ENCODE results near the gene UBA1.

UBA1 gene

GRCh38 chrX:47212381-47213293 is 19.0 kb downstream of the UBA1 start:
- no peak for DNase-seq (ENCODE audit: low read depth in 3 of 3)

- no peak for DNase-seq (ENCODE audit: low read depth in 3 of 3)
These were observed 20.9 kb downstream of the UBA1 start for GRCh38 chrX:47214435-47215077.

GRCh38 chrX:47215291-47215900 is 21.8 kb downstream of the UBA1 start:
- no peak for DNase-seq (ENCODE audit: low read depth in 3 of 3)

- no peak for DNase-seq (ENCODE audit: low read depth in 3 of 3)
These were observed 22.8 kb downstream of the UBA1 start for GRCh38 chrX:47216393-47216925.

GRCh38 chrX:47217121-47217851 is 23.7 kb downstream of the UBA1 start:
- no peak for DNase-seq (ENCODE audit: low read depth in 3 of 3)

- peak; percentile 79 to 89 (median 88) for DNase-seq (ENCODE audit: low read depth in 3 of 3)
These were observed 24.2 kb downstream of the UBA1 start for GRCh38 chrX:47217852-47218279.

GRCh38 chrX:47218280-47218919 is 24.8 kb downstream of the UBA1 start, which contains the start of gene CDK16:
Gene CDK16 (plus strand): TSS chrX:47218681. CDS start chrX:47223558, 4,877 bp downstream.
- DNase-seq (ENCODE audit: low read depth in 3 of 3), result peak; percentile 40 to 52 (median 47)

GRCh38 chrX:47218920-47219815 is 25.5 kb downstream of the UBA1 start:
- peak in 1 of 3 experiments; percentile 19 for DNase-seq (ENCODE audit: low read depth in 3 of 3)

GRCh38 chrX:47221756-47222155 is 28.1 kb downstream of the UBA1 start:
- no peak for DNase-seq (ENCODE audit: low read depth in 3 of 3)

GRCh38 chrX:47222751-47223350 is 29.2 kb downstream of the UBA1 start:
- no peak for DNase-seq (ENCODE audit: low read depth in 3 of 3)

GRCh38 chrX:47223476-47224250 is 30.0 kb downstream of the UBA1 start:
- no peak for DNase-seq (ENCODE audit: low read depth in 3 of 3)

- DNase-seq (ENCODE audit: low read depth in 3 of 3), result no peak
These were observed 30.8 kb downstream of the UBA1 start for GRCh38 chrX:47224266-47224895.

- no peak for DNase-seq (ENCODE audit: low read depth in 3 of 3)
These were observed 31.3 kb downstream of the UBA1 start for GRCh38 chrX:47224896-47225290.

GRCh38 chrX:47226071-47226470 is 32.4 kb downstream of the UBA1 start:
- DNase-seq (ENCODE audit: low read depth in 3 of 3), result no peak

- DNase-seq (ENCODE audit: low read depth in 3 of 3), result no peak
These were observed 33.1 kb downstream of the UBA1 start for GRCh38 chrX:47226531-47227333.

- DNase-seq (ENCODE audit: low read depth in 3 of 3), result no peak
These were observed 33.6 kb downstream of the UBA1 start for GRCh38 chrX:47227334-47227583.

GRCh38 chrX:47228550-47229270 is 35.1 kb downstream of the UBA1 start:
- DNase-seq (ENCODE audit: low read depth in 3 of 3), result no peak

All from stimulated activated CD4-positive, alpha-beta T cell treated with anti-CD3 and anti-CD28 coated beads, TNF-alpha, amount 100 ng/mL, for 4 hours (primary cell).